Liver (tissue), 9 donors: ENCODE data around the gene SMARCB1. TPM values are rescaled to one million over a fixed set of nuclear protein-coding genes. Genes with fewer than 3 reads are reported as not detected.

Source experiments
- DNase-seq: peaks from one replicate; pipeline ENCODE4 v3.0.0-alpha.2; 2017; ENCODE audit warnings: low spot score
- H3K27ac ChIP-seq, 2 donors: one replicate each; pipeline ENCODE4 v1.7.0; 2013; ENCODE audit warnings: inconsistent platforms in 2 of 2, low read length in 2 of 2, control low read depth in 1 of 2, low read depth in 1 of 2, mild to moderate bottlenecking in 1 of 2
- H3K27me3 ChIP-seq, 4 donors: one replicate each; pipeline versions ENCODE4 v1.6.1 to v1.7.0; 2013; ENCODE audit warnings: low read length in 3 of 4, inconsistent platforms in 1 of 4, mild to moderate bottlenecking in 1 of 4, moderate library complexity in 1 of 4; ENCODE audit not compliant: control insufficient read depth in 4 of 4, insufficient read depth in 4 of 4
- H3K36me3 ChIP-seq, 4 donors: one replicate each; pipeline versions ENCODE4 v1.6.1 to v1.7.0; 2013; ENCODE audit warnings: low read length in 3 of 4, mild to moderate bottlenecking in 3 of 4, low read depth in 1 of 4, moderate library complexity in 1 of 4; ENCODE audit not compliant: control insufficient read depth in 4 of 4, insufficient read depth in 3 of 4
- H3K4me1 ChIP-seq, 4 donors: one replicate each; pipeline versions ENCODE4 v1.6.1 to v1.7.0; 2013; ENCODE audit warnings: low read length in 3 of 4, mild to moderate bottlenecking in 3 of 4, moderate library complexity in 1 of 4; ENCODE audit not compliant: control insufficient read depth in 4 of 4, insufficient read depth in 4 of 4
- H3K4me3 ChIP-seq, 3 donors: one replicate each; pipeline versions ENCODE4 v1.6.1 to v1.7.0; 2013; ENCODE audit warnings: low read length in 3 of 3, control low read depth in 1 of 3, low read depth in 1 of 3, mild to moderate bottlenecking in 1 of 3
- H3K9ac ChIP-seq, 2 donors: one replicate each; pipeline ENCODE4 v1.7.0; 2013; ENCODE audit warnings: low read length in 2 of 2, mild to moderate bottlenecking in 2 of 2, moderate library complexity in 2 of 2, control low read depth in 1 of 2, low read depth in 1 of 2
- H3K9me3 ChIP-seq, 4 donors: one replicate each; pipeline versions ENCODE4 v1.6.1 to v1.7.0; 2013; ENCODE audit warnings: low read length in 3 of 4; ENCODE audit not compliant: control insufficient read depth in 4 of 4
- ATF3 ChIP-seq: IDR thresholded peaks from 2 replicates; pipeline ENCODE4 v1.6.1; 2016; ENCODE audit warnings: antibody characterized with exemption
- CTCF ChIP-seq: fragments of 150-350 bp; IDR thresholded peaks from 2 replicates; pipeline ENCODE4 v1.5.1; 2017; ENCODE audit warnings: improper control_type of control experiment, low read depth, low read length; ENCODE audit not compliant: missing input control
- EGR1 ChIP-seq, 2 donors: IDR thresholded peaks; 2 replicates each; pipeline ENCODE4 v1.6.1; 2016 to 2018; ENCODE audit warnings: antibody characterized with exemption in 2 of 2, low read depth in 2 of 2
- FOXA1 ChIP-seq: IDR thresholded peaks from 2 replicates; pipeline ENCODE4 v1.6.1; 2016; ENCODE audit warnings: antibody characterized with exemption
- FOXA2 ChIP-seq: IDR thresholded peaks from 2 replicates; pipeline ENCODE4 v1.6.1; 2016; ENCODE audit warnings: antibody characterized with exemption
- GABPA ChIP-seq, 2 donors: IDR thresholded peaks in 1 of 2; conservative IDR thresholded peaks in 1 of 2; 2 replicates each; pipeline ENCODE4 v1.6.1; 2016; ENCODE audit warnings: antibody characterized with exemption in 2 of 2, mild to moderate bottlenecking in 1 of 2, moderate library complexity in 1 of 2
- JUND ChIP-seq, 2 donors: IDR thresholded peaks; 2 replicates each; pipeline ENCODE4 v1.6.1; 2016; ENCODE audit warnings: antibody characterized with exemption in 2 of 2
- NR2F2 ChIP-seq: IDR thresholded peaks from 2 replicates; pipeline ENCODE4 v1.6.1; 2016; ENCODE audit warnings: antibody characterized with exemption
- REST ChIP-seq: IDR thresholded peaks from 2 replicates; pipeline ENCODE4 v1.6.1; 2016; ENCODE audit warnings: antibody characterized with exemption, mild to moderate bottlenecking
- RXRA ChIP-seq, 2 donors: IDR thresholded peaks; 2 replicates each; pipeline ENCODE4 v1.6.1; 2017 to 2018; ENCODE audit warnings: antibody characterized with exemption in 2 of 2, mild to moderate bottlenecking in 1 of 2
- SP1 ChIP-seq: IDR thresholded peaks from 2 replicates; pipeline ENCODE4 v1.6.1; 2018; ENCODE audit warnings: antibody characterized with exemption, mild to moderate bottlenecking
- TAF1 ChIP-seq: conservative IDR thresholded peaks from 2 replicates; pipeline ENCODE4 v1.6.1; 2016; ENCODE audit warnings: antibody characterized with exemption, mild to moderate bottlenecking
- YY1 ChIP-seq: IDR thresholded peaks from 2 replicates; pipeline ENCODE4 v1.6.1; 2016; ENCODE audit warnings: antibody characterized with exemption, mild to moderate bottlenecking
- ZBTB33 ChIP-seq: IDR thresholded peaks from 2 replicates; pipeline ENCODE4 v1.6.1; 2016; ENCODE audit warnings: antibody characterized with exemption
- WGBS: extraction: QIAGEN DNeasy Blood & Tissue Kit; methylation state at CpG from one replicate; pipeline ENCODE4 v1.1.7; 2013; 5-methylcytosine and 5-hydroxymethylcytosine counted together
- polyA plus RNA-seq, 2 donors: library from polyadenylated mRNA; stranded (reverse) in 1 of 2; unstranded in 1 of 2; fragments of 200-250 nt in 1 of 2; fragments of >200 nt in 1 of 2; fragmentation: Nextera tagmentation in 1 of 2; extraction: Ambion mirVana in 1 of 2; gene quantifications; one replicate each; pipeline versions ENCODE4 v1.2.1 to v1.2.3, GENCODE V29; 2013 to 2015
- total RNA-seq, 2 donors: library from RNA; depleted of rRNA; stranded (reverse); fragments of >200 nt; gene quantifications; one replicate each; pipeline ENCODE4 v1.2.3, GENCODE V29; 2014
- donor health status: healthy.
- donor health status: healthy.
- donor health status: healthy.
- donor health status: healthy.
- donor health status: healthy.

Gene SMARCB1
- total and polyA plus RNA-seq, 4 donors = 15.1 to 22.5 (median 19.1) TPM

GRCh38 chr22:23818541-23818940, 31.8 kb downstream of the SMARCB1 start:
- Histone ChIP-seq H3K4me1 (no peaks in the 10 kb centered on the region), H3K4me3 (no peak overlapping the region), H3K36me3 (peaks cover 6 to 54% (median 22%) of the 10 kb centered on the region in 4 donors), H3K9ac (no peak overlapping the region), H3K9me3 (no peaks in the 10 kb centered on the region), H3K27me3 (no peaks in the 10 kb centered on the region), H3K27ac (no peak overlapping the region)
- DNase-seq = no peak
- no peak for TF ChIP-seq TAF1
- no peak for TF ChIP-seq NR2F2
- no peak for TF ChIP-seq YY1
- WGBS = 96% methylated on average over 2 of the region's 2 CpGs

GRCh38 chr22:23820748-23821211, 34.0 kb downstream of the SMARCB1 start:
- Histone ChIP-seq H3K27ac (no peak overlapping the region), H3K4me1 (no peaks in the 10 kb centered on the region), H3K27me3 (no peaks in the 10 kb centered on the region), H3K36me3 (peaks cover 12 to 73% (median 39%) of the 10 kb centered on the region in 4 donors), H3K4me3 (no peak overlapping the region), H3K9ac (no peak overlapping the region), H3K9me3 (no peaks in the 10 kb centered on the region)
- no peak for DNase-seq
- WGBS = 65% methylated on average over 4 of the region's 4 CpGs
- no peak for TF ChIP-seq ATF3
- no peak for TF ChIP-seq REST
- TF ChIP-seq FOXA2 = no peak
- TF ChIP-seq FOXA1 = no peak
- no peak for TF ChIP-seq YY1
- no peak for TF ChIP-seq SP1
- no peak for TF ChIP-seq EGR1 (IDR thresholded peaks at IDR 0.05; ENCODE audit: low read depth in 2 of 2)
- no peak for TF ChIP-seq TAF1

- Histone ChIP-seq H3K27me3 (no peaks in the 10 kb centered on the region), H3K9ac (no peak overlapping the region), H3K4me3 (no peak overlapping the region), H3K4me1 (no peaks in the 10 kb centered on the region), H3K36me3 (peaks cover 13 to 70% (median 38%) of the 10 kb centered on the region in 4 donors), H3K27ac (no peak overlapping the region), H3K9me3 (no peaks in the 10 kb centered on the region)
- WGBS = 90% methylated on average over 6 of the region's 6 CpGs
- DNase-seq = no peak
- TF ChIP-seq REST (no peak), TAF1 (no peak), ATF3 (no peak), YY1 (no peak), CTCF (no peak), JUND (IDR thresholded peaks at IDR 0.05) (no peak), EGR1 (IDR thresholded peaks at IDR 0.05; ENCODE audit: low read depth in 2 of 2) (no peak), GABPA (IDR thresholded peaks at IDR 0.05 in 1 of 2, conservative IDR thresholded peaks at IDR 0.05 in 1 of 2) (no peak), RXRA (IDR thresholded peaks at IDR 0.05) (no peak), ZBTB33 (no peak), SP1 (no peak)
Measured at GRCh38 chr22:23822101-23822671, 35.4 kb downstream of the SMARCB1 start.
